ENCODE results near the gene VIPAS39.

Gene VIPAS39

GRCh38 chr14:77457522-77458248 is at the start of gene VIPAS39, which contains the start of gene AHSA1:
Gene VIPAS39 (minus strand): TSS chr14:77457601. CDS start chr14:77454102, 3,499 bp downstream.
Gene AHSA1 (plus strand): TSS chr14:77458093. CDS start chr14:77458190, 97 bp downstream.
- H3K4me3 Mint-ChIP-seq, result peak within 1 kb of the TSS; percentile 100
- peaks cover 32% of the 10 kb centered on the region for H3K4me1 Mint-ChIP-seq
- peaks cover 74% of the 10 kb centered on the region for H3K36me3 Mint-ChIP-seq

GRCh38 chr14:77505031-77505430 is 47.6 kb upstream of the VIPAS39 start:
- Mint-ChIP-seq H3K4me1 (peaks cover 6% of the 10 kb centered on the region), H3K4me3 (no peak overlapping the region), H3K36me3 (peaks cover 15% of the 10 kb centered on the region), H3K27ac (no peak overlapping the region), H3K9me3 (peaks cover 3% of the 10 kb centered on the region)
- DNase-seq (ENCODE audit: low spot score in 2 of 2) (no peak), ATAC-seq (no peak)

More at GRCh38 chr14:77457522-77458248, at the start of gene VIPAS39, which contains the start of gene AHSA1:
- Mint-ChIP-seq H3K9me3 (no peaks in the 10 kb centered on the region), H3K27ac (peak within 1 kb of the TSS; percentile 100)
- ATAC-seq, result peak; percentile 97
- DNase-seq (ENCODE audit: low spot score in 2 of 2), result peak; percentile 80 to 97

- no peak overlapping the region for H3K4me3 Mint-ChIP-seq
- peaks cover 13% of the 10 kb centered on the region for H3K4me1 Mint-ChIP-seq
- H3K27ac Mint-ChIP-seq, result no peak overlapping the region
- H3K36me3 Mint-ChIP-seq, result peaks cover 5% of the 10 kb centered on the region
- no peak for DNase-seq (ENCODE audit: low spot score in 2 of 2)
- ATAC-seq, result no peak
- peaks cover 3% of the 10 kb centered on the region for H3K9me3 Mint-ChIP-seq
These were observed 45.7 kb upstream of the VIPAS39 start for GRCh38 chr14:77503138-77503537.

- no peak for ATAC-seq
- Mint-ChIP-seq H3K9me3 (peaks cover 3% of the 10 kb centered on the region), H3K27ac (no peak overlapping the region), H3K4me1 (peaks cover 19% of the 10 kb centered on the region), H3K4me3 (no peak overlapping the region), H3K36me3 (no peaks in the 10 kb centered on the region)
- no peak for DNase-seq (ENCODE audit: low spot score in 2 of 2)
These were observed 44.8 kb upstream of the VIPAS39 start for GRCh38 chr14:77502109-77502782.

GRCh38 chr14:77498984-77499527 is 41.7 kb upstream of the VIPAS39 start:
- Mint-ChIP-seq H3K4me3 (peak overlapping the region; percentile 48), H3K4me1 (peaks cover 19% of the 10 kb centered on the region), H3K36me3 (no peaks in the 10 kb centered on the region), H3K27ac (no peak overlapping the region), H3K9me3 (peaks cover 3% of the 10 kb centered on the region)
- DNase-seq (ENCODE audit: low spot score in 2 of 2) (no peak), ATAC-seq (peak; percentile 23)

GRCh38 chr14:77498120-77498979 is 40.9 kb upstream of the VIPAS39 start, which contains the start of gene ISM2:
Gene ISM2 (minus strand): TSS chr14:77498816. CDS start chr14:77498793, 23 bp downstream.
- DNase-seq (ENCODE audit: low spot score in 2 of 2) (peak in 1 of 2 donors; percentile 15), ATAC-seq (peak; percentile 89)
- Mint-ChIP-seq H3K4me3 (peak within 1 kb of the TSS; percentile 48), H3K27ac (no peak within 1 kb of the TSS), H3K36me3 (no peaks in the 10 kb centered on the region), H3K9me3 (peaks cover 3% of the 10 kb centered on the region), H3K4me1 (peaks cover 19% of the 10 kb centered on the region)

- Mint-ChIP-seq H3K4me1 (peaks cover 16% of the 10 kb centered on the region), H3K27ac (no peak overlapping the region)
These were observed 37.9 kb upstream of the VIPAS39 start for GRCh38 chr14:77495334-77495733.

GRCh38 chr14:77491056-77491455 is 33.7 kb upstream of the VIPAS39 start:
- no peak overlapping the region for H3K4me3 Mint-ChIP-seq
- H3K4me1 Mint-ChIP-seq, result no peaks in the 10 kb centered on the region
- no peaks in the 10 kb centered on the region for H3K9me3 Mint-ChIP-seq
- DNase-seq (ENCODE audit: low spot score in 2 of 2) (no peak), ATAC-seq (no peak)
- H3K27ac Mint-ChIP-seq, result no peak overlapping the region
- no peaks in the 10 kb centered on the region for H3K36me3 Mint-ChIP-seq

More at GRCh38 chr14:77495334-77495733, 37.9 kb upstream of the VIPAS39 start:
- ATAC-seq, result no peak
- H3K36me3 Mint-ChIP-seq, result no peaks in the 10 kb centered on the region
- DNase-seq (ENCODE audit: low spot score in 2 of 2), result no peak
- no peaks in the 10 kb centered on the region for H3K9me3 Mint-ChIP-seq
- H3K4me3 Mint-ChIP-seq, result no peak overlapping the region

- no peaks in the 10 kb centered on the region for H3K36me3 Mint-ChIP-seq
- DNase-seq (ENCODE audit: low spot score in 2 of 2) (no peak), ATAC-seq (no peak)
- no peak overlapping the region for H3K27ac Mint-ChIP-seq
- no peaks in the 10 kb centered on the region for H3K4me1 Mint-ChIP-seq
- no peaks in the 10 kb centered on the region for H3K9me3 Mint-ChIP-seq
- no peak overlapping the region for H3K4me3 Mint-ChIP-seq
These were observed 33.1 kb upstream of the VIPAS39 start for GRCh38 chr14:77490347-77490986.

GRCh38 chr14:77489041-77489440 is 31.6 kb upstream of the VIPAS39 start:
- Mint-ChIP-seq H3K36me3 (no peaks in the 10 kb centered on the region), H3K9me3 (no peaks in the 10 kb centered on the region), H3K4me1 (no peaks in the 10 kb centered on the region), H3K27ac (no peak overlapping the region), H3K4me3 (no peak overlapping the region)
- DNase-seq (ENCODE audit: low spot score in 2 of 2), result no peak
- ATAC-seq, result no peak

GRCh38 chr14:77488558-77488957 is 31.2 kb upstream of the VIPAS39 start:
- DNase-seq (ENCODE audit: low spot score in 2 of 2) (no peak), ATAC-seq (no peak)
- H3K36me3 Mint-ChIP-seq, result no peaks in the 10 kb centered on the region
- no peak overlapping the region for H3K4me3 Mint-ChIP-seq
- H3K9me3 Mint-ChIP-seq, result no peaks in the 10 kb centered on the region
- no peak overlapping the region for H3K27ac Mint-ChIP-seq
- H3K4me1 Mint-ChIP-seq, result no peaks in the 10 kb centered on the region

GRCh38 chr14:77485901-77486678 is 28.7 kb upstream of the VIPAS39 start:
- Mint-ChIP-seq H3K9me3 (no peaks in the 10 kb centered on the region), H3K4me3 (no peak overlapping the region), H3K4me1 (no peaks in the 10 kb centered on the region), H3K36me3 (no peaks in the 10 kb centered on the region), H3K27ac (no peak overlapping the region)
- no peak for ATAC-seq
- no peak for DNase-seq (ENCODE audit: low spot score in 2 of 2)

GRCh38 chr14:77485256-77485655 is 27.9 kb upstream of the VIPAS39 start:
- Mint-ChIP-seq H3K9me3 (no peaks in the 10 kb centered on the region), H3K36me3 (no peaks in the 10 kb centered on the region), H3K27ac (no peak overlapping the region), H3K4me3 (no peak overlapping the region), H3K4me1 (no peaks in the 10 kb centered on the region)
- DNase-seq (ENCODE audit: low spot score in 2 of 2) (no peak), ATAC-seq (no peak)

- H3K9me3 Mint-ChIP-seq, result no peaks in the 10 kb centered on the region
- H3K27ac Mint-ChIP-seq, result no peak overlapping the region
- no peaks in the 10 kb centered on the region for H3K4me1 Mint-ChIP-seq
- DNase-seq (ENCODE audit: low spot score in 2 of 2) (no peak), ATAC-seq (no peak)
- no peaks in the 10 kb centered on the region for H3K36me3 Mint-ChIP-seq
- no peak overlapping the region for H3K4me3 Mint-ChIP-seq
These were observed 25.0 kb upstream of the VIPAS39 start for GRCh38 chr14:77482422-77482821.
